HCT116 (cell line): ENCODE results near the gene MYLK4. TPM values are rescaled to one million over a fixed set of nuclear protein-coding genes. Genes with fewer than 3 reads are reported as not detected.

Source experiments
- ATAC-seq: fragments of 200-7000 bp; cut with Tn5 transposase; 2 replicates; pipeline ENCODE4 v1.9.1; 2020; ENCODE audit warnings: mild to moderate bottlenecking, moderate library complexity
- BruUV-seq: library from RNA; stranded (reverse); fragments of 400-500 nt; replicated peaks from 2 replicates; lab custom pipeline; 2021; lab: Mats Ljungman, UMichigan
- CTCF ChIA-PET: fragments of 300-600 bp; sonication (Branson Sonifier 250); formaldehyde crosslinking; loops from one replicate; lab custom pipeline; 2021; ENCODE audit warnings: antibody characterized with exemption; lab: Charles Lee
- POLR2A ChIA-PET: fragments of 300-600, 350-600 bp; sonication (Branson Sonifier 250); formaldehyde crosslinking; loops from one replicate; lab custom pipeline; 2021; ENCODE audit warnings: antibody characterized with exemption; lab: Charles Lee
- RAD21 ChIA-PET, 2 experiments: fragments of 300-600 bp; sonication (Branson Sonifier 250); formaldehyde crosslinking; loops; one replicate each; lab custom pipeline; 2023; ENCODE audit warnings: low total read pairs in 2 of 2; ENCODE audit not compliant: uncharacterized antibody in 2 of 2, unreplicated experiment in 2 of 2, low non-redundant PET in 1 of 2; lab: Charles Lee
- DNase-seq: peaks from one replicate; pipeline ENCODE4 v3.0.0-alpha.2; 2010; ENCODE audit warnings: low read depth, low spot score
- H2AFZ ChIP-seq: fragments of 200-600 bp; shearing (Covaris generic), sonication (generic); 2 replicates; pipeline ENCODE4 v1.6.1; 2017; ENCODE audit warnings: low read depth, mixed run types, mixed read lengths, antibody characterized with exemption, low read length; ENCODE audit not compliant: poor library complexity, severe bottlenecking
- H3K27ac ChIP-seq: 2 replicates; pipeline ENCODE4 v1.5.1; 2012; ENCODE audit warnings: low read depth, low read length
- H3K27me3 ChIP-seq: fragments of 200-600 bp; sonication (generic); 2 replicates; pipeline ENCODE4 v1.6.1; 2016; ENCODE audit warnings: mixed run types, low read length, mixed read lengths; ENCODE audit not compliant: insufficient read depth
- H3K36me3 ChIP-seq, 2 experiments: fragments of 200-500 bp in 1 of 2; fragments of 200-600 bp in 1 of 2; sonication (Bioruptor generic) in 1 of 2; sonication (generic) in 1 of 2; 2 replicates each; pipeline versions ENCODE4 v1.5.1 to v1.6.1; 2014 to 2016; ENCODE audit warnings: low read length in 2 of 2, inconsistent platforms in 1 of 2, mixed read lengths in 1 of 2, mixed run types in 1 of 2; ENCODE audit not compliant: insufficient read depth in 2 of 2, control insufficient read depth in 1 of 2
- H3K4me1 ChIP-seq, 2 experiments: fragments of 200-600 bp in 1 of 2; sonication (generic) in 1 of 2; 2 replicates each; pipeline versions ENCODE4 v1.5.1 to v1.6.1; 2012 to 2017; ENCODE audit warnings: low read length in 2 of 2, inconsistent platforms in 1 of 2, mild to moderate bottlenecking in 1 of 2, mixed read lengths in 1 of 2, mixed run types in 1 of 2, moderate library complexity in 1 of 2; ENCODE audit not compliant: insufficient read depth in 2 of 2, control insufficient read depth in 1 of 2
- H3K4me2 ChIP-seq: fragments of 200-600 bp; sonication (generic); 2 replicates; pipeline ENCODE4 v1.6.1; 2017; ENCODE audit warnings: mixed run types, low read length, mixed read lengths
- H3K4me3 ChIP-seq, 2 experiments: fragments of 200-600 bp in 1 of 2; sonication (generic) in 1 of 2; replicated peaks in 1 of 2; 2 replicates each; pipeline ENCODE4 v1.5.1; 2011 to 2016; ENCODE audit warnings: low read length in 2 of 2, control low read depth in 1 of 2, low read depth in 1 of 2, mild to moderate bottlenecking in 1 of 2, mixed read lengths in 1 of 2, mixed run types in 1 of 2
- H3K79me2 ChIP-seq: fragments of 200-600 bp; sonication (generic); 2 replicates; pipeline ENCODE4 v1.6.1; 2017; ENCODE audit warnings: mild to moderate bottlenecking, mixed run types, low read length, moderate library complexity, mixed read lengths; ENCODE audit not compliant: insufficient read depth
- H3K9ac ChIP-seq: fragments of 200-600 bp; sonication (generic); 2 replicates; pipeline ENCODE4 v1.6.1; 2016; ENCODE audit warnings: low read length, mixed read lengths
- H3K9me2 ChIP-seq: fragments of 200-600 bp; sonication (generic), shearing (Covaris generic); 2 replicates; pipeline ENCODE4 v1.6.1; 2017; ENCODE audit warnings: mixed run types, mild to moderate bottlenecking, moderate library complexity; ENCODE audit not compliant: insufficient read depth
- H3K9me3 ChIP-seq, 2 experiments: fragments of 200-500 bp in 1 of 2; fragments of 200-600 bp in 1 of 2; sonication (Bioruptor generic) in 1 of 2; sonication (generic) in 1 of 2; 2 replicates each; pipeline ENCODE4 v1.6.1; 2014 to 2017; ENCODE audit warnings: low read length in 2 of 2, mixed read lengths in 2 of 2, inconsistent platforms in 1 of 2, low read depth in 1 of 2, mild to moderate bottlenecking in 1 of 2, mixed run types in 1 of 2, moderate library complexity in 1 of 2; ENCODE audit not compliant: control insufficient read depth in 1 of 2, insufficient read depth in 1 of 2
- H4K20me1 ChIP-seq: fragments of 200-600 bp; sonication (generic), shearing (Covaris generic); 2 replicates; pipeline ENCODE4 v1.6.1; 2017; ENCODE audit warnings: mixed run types, mild to moderate bottlenecking, moderate library complexity; ENCODE audit not compliant: insufficient read depth
- CBX3 ChIP-seq: IDR thresholded peaks from 2 replicates; pipeline ENCODE4 v1.6.1; 2012; ENCODE audit warnings: low read depth
- CEBPB ChIP-seq: IDR thresholded peaks from 2 replicates; pipeline ENCODE4 v1.6.1; 2012; ENCODE audit warnings: low read depth
- CTCF ChIP-seq, 3 experiments: fragments of 200-600 bp in 1 of 3; sonication (generic) in 1 of 3; IDR thresholded peaks in 2 of 3; conservative IDR thresholded peaks in 1 of 3; 2 replicates each; pipeline ENCODE4 v1.5.1; 2012 to 2017; ENCODE audit warnings: low read depth in 2 of 3, low read length in 2 of 3, antibody characterized with exemption in 1 of 3, borderline replicate concordance in 1 of 3, control low read depth in 1 of 3, mild to moderate bottlenecking in 1 of 3, mixed read lengths in 1 of 3, mixed run types in 1 of 3, moderate library complexity in 1 of 3; ENCODE audit not compliant: insufficient read depth in 1 of 3
- EGR1 ChIP-seq: IDR thresholded peaks from 2 replicates; pipeline ENCODE4 v1.6.1; 2012; ENCODE audit warnings: low read depth
- EZH2 ChIP-seq: fragments of 200-600 bp; sonication (generic); IDR thresholded peaks from 2 replicates; pipeline ENCODE4 v1.6.1; 2017; ENCODE audit warnings: antibody characterized with exemption, mixed run types
- EZH2phosphoT487 ChIP-seq: fragments of 200-600 bp; IDR thresholded peaks from 2 replicates; pipeline ENCODE4 v1.6.1; 2018; ENCODE audit warnings: antibody characterized with exemption, borderline replicate concordance
- JUND ChIP-seq: IDR thresholded peaks from 2 replicates; pipeline ENCODE4 v1.6.1; 2012
- MAX ChIP-seq: IDR thresholded peaks from 2 replicates; pipeline ENCODE4 v1.6.1; 2012
- POLR2AphosphoS5 ChIP-seq: IDR thresholded peaks from 2 replicates; pipeline ENCODE4 v1.6.1; 2011; ENCODE audit warnings: mild to moderate bottlenecking, low read depth, low read length, moderate library complexity
- REST ChIP-seq: IDR thresholded peaks from 2 replicates; pipeline ENCODE4 v1.6.1; 2012; ENCODE audit warnings: low read depth
- SP1 ChIP-seq: IDR thresholded peaks from 2 replicates; pipeline ENCODE4 v1.6.1; 2012; ENCODE audit warnings: low read depth
- YY1 ChIP-seq: IDR thresholded peaks from 2 replicates; pipeline ENCODE4 v1.6.1; 2011; ENCODE audit warnings: low read length, low read depth, moderate library complexity, mild to moderate bottlenecking; ENCODE audit not compliant: insufficient replicate concordance; ENCODE audit errors: extremely low read depth
- ZBTB33 ChIP-seq: IDR thresholded peaks from 2 replicates; pipeline ENCODE4 v1.6.1; 2011; ENCODE audit warnings: mild to moderate bottlenecking, low read length, moderate library complexity; ENCODE audit not compliant: insufficient replicate concordance; ENCODE audit errors: extremely low read depth
- ZNF274 ChIP-seq: fragments of 200-500 bp; sonication (Bioruptor generic); IDR thresholded peaks from 2 replicates; pipeline ENCODE4 v1.6.1; 2014; ENCODE audit warnings: mild to moderate bottlenecking, low read depth, low read length, inconsistent platforms
- intact Hi-C: fragments of 100-400 bp; cut with micrococcal nuclease; formaldehyde crosslinking; loops from 2 replicates; pipeline ENCODE4 v1.10.0; 2022
- total RNA-seq: library from RNA; stranded (reverse); gene quantifications from one replicate; pipeline ENCODE4 v1.2.1, GENCODE V29; 2021; ENCODE audit not compliant: unreplicated experiment

The MYLK4 gene
- total RNA-seq, 1 experiment from 2014 or later = 0.27 TPM

- Histone ChIP-seq H2AFZ (no peak overlapping the region), H3K27ac (no peak overlapping the region), H3K79me2 (no peaks in the 10 kb centered on the region), H3K36me3 (no peaks in the 10 kb centered on the region), H3K4me1 (peaks cover 11 to 15% of the 10 kb centered on the region in 2 experiments), H3K9me2 (no peaks in the 10 kb centered on the region), H3K9ac (no peak overlapping the region), H4K20me1 (no peaks in the 10 kb centered on the region), H3K4me2 (no peak overlapping the region), H3K9me3 (no peaks in the 10 kb centered on the region), H3K4me3 (no peak overlapping the region), H3K27me3 (no peaks in the 10 kb centered on the region)
- POLR2A ChIA-PET = no interaction called here
- CTCF ChIA-PET = interaction anchor here (1.0 kb wide), 1 partner anchor 9 kb away, joined by 4 read pairs; no protein-coding TSS in a partner anchor
- TF ChIP-seq EZH2 (no peak), YY1 (no peak), EZH2phosphoT487 (no peak), JUND (no peak), POLR2AphosphoS5 (no peak), CEBPB (no peak), CTCF (IDR thresholded peaks at IDR 0.05 in 2 of 3, conservative IDR thresholded peaks at IDR 0.05 in 1 of 3; ENCODE audit: borderline replicate concordance in 1 of 3, insufficient read depth in 1 of 3, low read depth in 2 of 3, low read length in 2 of 3) (no peak), EGR1 (no peak), CBX3 (no peak), SP1 (no peak), REST (no peak), ZNF274 (no peak), MAX (no peak), ZBTB33 (no peak)
- no TSS peak for BruUV-seq
- intact Hi-C loops = no loop called here
- ATAC-seq (no peak), DNase-seq (no peak)
- RAD21 ChIA-PET = no interaction called here
These were observed 125.1 kb downstream of the MYLK4 start for GRCh38 chr6:2625581-2625980.
